Measurements from ENCODE around the gene EML6. TPM values are rescaled to one million over a fixed set of nuclear protein-coding genes. Genes with fewer than 3 reads are reported as not detected.

EML6 gene
- total and polyA plus RNA-seq, 2 of the 13 experiments (the other 11 are each of a cell fraction or from before 2014, with no cell fraction given): 17.2 to 32.4 TPM

DNA sequence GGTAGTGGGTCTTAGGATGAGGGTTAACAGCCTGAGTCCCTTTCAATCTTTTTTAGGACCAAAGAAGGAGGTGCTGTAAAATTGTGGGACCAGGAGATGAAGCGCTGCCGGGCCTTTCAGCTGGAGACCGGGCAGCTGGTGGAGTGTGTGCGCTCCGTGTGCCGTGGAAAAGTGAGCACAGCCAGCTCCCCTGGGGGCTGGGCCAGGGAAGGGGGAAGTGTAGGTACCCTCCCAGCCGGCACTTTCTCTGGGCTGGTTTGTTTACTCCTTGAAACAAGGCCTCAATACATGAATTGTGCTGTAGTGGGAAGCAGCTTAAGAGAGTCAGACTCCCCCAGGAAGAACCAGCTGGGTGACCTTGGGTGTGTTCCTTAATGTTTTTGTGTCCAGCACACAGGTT lies 236.7 kb downstream of the EML6 start:
- Histone ChIP-seq H3K27ac (ENCODE audit: extremely low read length, insufficient read depth, low read length) (no peak overlapping the region), H3K79me2 (ENCODE audit: insufficient read depth, low read length) (no peaks in the 10 kb centered on the region), H3K9me3 (ENCODE audit: low read length) (no peaks in the 10 kb centered on the region), H3K9ac (ENCODE audit: insufficient read depth, low read depth, low read length) (no peak overlapping the region), H2AFZ (ENCODE audit: low read length) (no peak overlapping the region), H3K27me3 (ENCODE audit: control insufficient read depth in 1 of 2, insufficient read depth in 2 of 2, low read length in 2 of 2) (no peaks in the 10 kb centered on the region), H3K4me3 (replicated peaks in 1 of 3; ENCODE audit: insufficient read depth in 1 of 3, low read depth in 2 of 3, low read length in 3 of 3) (no peak overlapping the region), H4K20me1 (ENCODE audit: insufficient read depth, low read length) (no peaks in the 10 kb centered on the region), H3K4me2 (ENCODE audit: low read depth, low read length) (no peak overlapping the region), H3K4me1 (ENCODE audit: insufficient read depth, low read length) (peaks cover 20% of the 10 kb centered on the region), H3K36me3 (replicated peaks in 1 of 2; ENCODE audit: control insufficient read depth in 1 of 2, insufficient read depth in 2 of 2, low read length in 2 of 2) (no peaks in the 10 kb centered on the region)
- in situ Hi-C loops (cut with HindIII; ENCODE audit: extremely low pct_ligation_motif_present, low pct_unique_long_range_greater_than_20kb) (no loop called here), intact Hi-C loops (cut with micrococcal nuclease; ENCODE audit: unreplicated experiment) (no loop called here)
- TF ChIP-seq, protein P1, sequence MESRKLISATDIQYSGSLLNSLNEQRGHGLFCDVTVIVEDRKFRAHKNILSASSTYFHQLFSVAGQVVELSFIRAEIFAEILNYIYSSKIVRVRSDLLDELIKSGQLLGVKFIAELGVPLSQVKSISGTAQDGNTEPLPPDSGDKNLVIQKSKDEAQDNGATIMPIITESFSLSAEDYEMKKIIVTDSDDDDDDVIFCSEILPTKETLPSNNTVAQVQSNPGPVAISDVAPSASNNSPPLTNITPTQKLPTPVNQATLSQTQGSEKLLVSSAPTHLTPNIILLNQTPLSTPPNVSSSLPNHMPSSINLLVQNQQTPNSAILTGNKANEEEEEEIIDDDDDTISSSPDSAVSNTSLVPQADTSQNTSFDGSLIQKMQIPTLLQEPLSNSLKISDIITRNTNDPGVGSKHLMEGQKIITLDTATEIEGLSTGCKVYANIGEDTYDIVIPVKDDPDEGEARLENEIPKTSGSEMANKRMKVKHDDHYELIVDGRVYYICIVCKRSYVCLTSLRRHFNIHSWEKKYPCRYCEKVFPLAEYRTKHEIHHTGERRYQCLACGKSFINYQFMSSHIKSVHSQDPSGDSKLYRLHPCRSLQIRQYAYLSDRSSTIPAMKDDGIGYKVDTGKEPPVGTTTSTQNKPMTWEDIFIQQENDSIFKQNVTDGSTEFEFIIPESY (CRISPR knock-in tag; IDR thresholded peaks at IDR 0.05): no peak
- TF ChIP-seq ZBTB37 (CRISPR knock-in tag; IDR thresholded peaks at IDR 0.05) (no peak), ZNF672 (CRISPR knock-in tag; IDR thresholded peaks at IDR 0.05) (no peak), ZNF225 (CRISPR knock-in tag; IDR thresholded peaks at IDR 0.05) (no peak), ZNF296 (CRISPR knock-in tag; conservative IDR thresholded peaks at IDR 0.05) (no peak), REST (IDR thresholded peaks at IDR 0.05; ENCODE audit: borderline replicate concordance in 1 of 2, low read depth in 1 of 2, low read length in 2 of 2) (no peak), ZNF607 (CRISPR knock-in tag; IDR thresholded peaks at IDR 0.05; ENCODE audit: borderline replicate concordance) (no peak), ZNF772 (CRISPR knock-in tag; IDR thresholded peaks at IDR 0.05) (no peak), ASH2L (IDR thresholded peaks at IDR 0.05; ENCODE audit: insufficient read length, low read depth, low read length) (no peak), NR2F6 (IDR thresholded peaks at IDR 0.05) (no peak), NR2F6 (CRISPR knock-in tag; IDR thresholded peaks at IDR 0.05) (no peak), ZNF12 (CRISPR knock-in tag; IDR thresholded peaks at IDR 0.05) (no peak), ZFP37 (CRISPR knock-in tag; IDR thresholded peaks at IDR 0.05; ENCODE audit: borderline replicate concordance) (no peak)
- TF ChIP-seq, protein P2, sequence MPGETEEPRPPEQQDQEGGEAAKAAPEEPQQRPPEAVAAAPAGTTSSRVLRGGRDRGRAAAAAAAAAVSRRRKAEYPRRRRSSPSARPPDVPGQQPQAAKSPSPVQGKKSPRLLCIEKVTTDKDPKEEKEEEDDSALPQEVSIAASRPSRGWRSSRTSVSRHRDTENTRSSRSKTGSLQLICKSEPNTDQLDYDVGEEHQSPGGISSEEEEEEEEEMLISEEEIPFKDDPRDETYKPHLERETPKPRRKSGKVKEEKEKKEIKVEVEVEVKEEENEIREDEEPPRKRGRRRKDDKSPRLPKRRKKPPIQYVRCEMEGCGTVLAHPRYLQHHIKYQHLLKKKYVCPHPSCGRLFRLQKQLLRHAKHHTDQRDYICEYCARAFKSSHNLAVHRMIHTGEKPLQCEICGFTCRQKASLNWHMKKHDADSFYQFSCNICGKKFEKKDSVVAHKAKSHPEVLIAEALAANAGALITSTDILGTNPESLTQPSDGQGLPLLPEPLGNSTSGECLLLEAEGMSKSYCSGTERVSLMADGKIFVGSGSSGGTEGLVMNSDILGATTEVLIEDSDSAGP (CRISPR knock-in tag; IDR thresholded peaks at IDR 0.05; ENCODE audit: borderline replicate concordance): no peak
- TF ChIP-seq, protein P3, sequence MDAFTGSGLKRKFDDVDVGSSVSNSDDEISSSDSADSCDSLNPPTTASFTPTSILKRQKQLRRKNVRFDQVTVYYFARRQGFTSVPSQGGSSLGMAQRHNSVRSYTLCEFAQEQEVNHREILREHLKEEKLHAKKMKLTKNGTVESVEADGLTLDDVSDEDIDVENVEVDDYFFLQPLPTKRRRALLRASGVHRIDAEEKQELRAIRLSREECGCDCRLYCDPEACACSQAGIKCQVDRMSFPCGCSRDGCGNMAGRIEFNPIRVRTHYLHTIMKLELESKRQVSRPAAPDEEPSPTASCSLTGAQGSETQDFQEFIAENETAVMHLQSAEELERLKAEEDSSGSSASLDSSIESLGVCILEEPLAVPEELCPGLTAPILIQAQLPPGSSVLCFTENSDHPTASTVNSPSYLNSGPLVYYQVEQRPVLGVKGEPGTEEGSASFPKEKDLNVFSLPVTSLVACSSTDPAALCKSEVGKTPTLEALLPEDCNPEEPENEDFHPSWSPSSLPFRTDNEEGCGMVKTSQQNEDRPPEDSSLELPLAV (CRISPR knock-in tag; conservative IDR thresholded peaks at IDR 0.05; ENCODE audit: low read depth): no peak
- ChIA-PET CTCF (ENCODE audit: low intra/inter-chr PET ratio, low total read pairs) (no interaction called here), POLR2A (no interaction called here)
- 91% methylated on average over 7 of the region's 7 CpGs for WGBS (ENCODE audit: low lambda C conversion rate)
- FAIRE-seq (no peak), DNase-seq (ENCODE audit: low spot score) (no peak), ATAC-seq (no peak)
- no TSS peak for BruUV-seq (replicated peaks)
